K562 (cell line): Measurements from ENCODE around the gene MIEF1. TPM values are rescaled to one million over a fixed set of nuclear protein-coding genes. Genes with fewer than 3 reads are reported as not detected.
A peak's percentile ranks its signal among the peaks of the same experiment; 100 is the strongest.

Experiments used
- CBX5 ChIP-seq: IDR thresholded peaks from 2 replicates; pipeline ENCODE4 v1.6.1; 2014; ENCODE audit warnings: low read depth, borderline replicate concordance
- CLOCK ChIP-seq: fragments of 250-450 bp; sonication (Bioruptor Pico); IDR thresholded peaks from 2 replicates; pipeline ENCODE4 v1.4.0; 2020; ENCODE audit warnings: mild to moderate bottlenecking, moderate library complexity, borderline replicate concordance
- CTCF ChIP-seq, 3 experiments: IDR thresholded peaks in 2 of 3; conservative IDR thresholded peaks in 1 of 3; 2 replicates each; pipeline ENCODE4 v1.5.1; 2011 to 2012; ENCODE audit warnings: low read length in 3 of 3, mild to moderate bottlenecking in 3 of 3, control low read depth in 2 of 3, improper control_type of control experiment in 1 of 3, inconsistent platforms in 1 of 3, low read depth in 1 of 3, mixed read lengths in 1 of 3, moderate library complexity in 1 of 3; ENCODE audit not compliant: insufficient read depth in 2 of 3
- DMBX1 ChIP-seq: fragments of 250-450 bp; sonication (Bioruptor Pico); IDR thresholded peaks from 2 replicates; pipeline ENCODE4 v1.8.0; 2022; ENCODE audit warnings: inconsistent platforms, mild to moderate bottlenecking, moderate library complexity, borderline replicate concordance
- EZH2 ChIP-seq: IDR thresholded peaks from 2 replicates; pipeline ENCODE4 v1.6.1; 2012; ENCODE audit warnings: low read depth, mild to moderate bottlenecking, inconsistent platforms, low read length, borderline replicate concordance
- FOXM1 ChIP-seq, 2 experiments: fragments of 450-650 bp in 1 of 2; sonication (generic) in 1 of 2; formaldehyde crosslinking in 1 of 2; IDR thresholded peaks; 2 replicates each; pipeline versions ENCODE4 v1.6.1 to v1.9.0; 2017 to 2022; ENCODE audit warnings: low read depth in 2 of 2, mild to moderate bottlenecking in 2 of 2, missing genetic modification reagents in 1 of 2, moderate library complexity in 1 of 2
- GABPB2 ChIP-seq: fragments of 250-450 bp; sonication (Bioruptor Pico); conservative IDR thresholded peaks from 2 replicates; pipeline ENCODE4 v1.5.1; 2021; ENCODE audit warnings: mild to moderate bottlenecking
- HOXB6 ChIP-seq: fragments of 250-450 bp; sonication (Bioruptor Pico); IDR thresholded peaks from 2 replicates; pipeline ENCODE4 v1.5.1; 2022; ENCODE audit warnings: mild to moderate bottlenecking, borderline replicate concordance
- MAZ ChIP-seq, 2 experiments: fragments of 450-650 bp in 1 of 2; sonication (generic) in 1 of 2; formaldehyde crosslinking; IDR thresholded peaks in 1 of 2; conservative IDR thresholded peaks in 1 of 2; 2 replicates each; pipeline versions ENCODE4 v1.4.0 to v1.5.0; 2020; ENCODE audit warnings: mild to moderate bottlenecking in 1 of 2, missing genetic modification reagents in 1 of 2
- RUNX1 ChIP-seq: sonication (generic); IDR thresholded peaks from 2 replicates; pipeline ENCODE4 v1.6.1; 2016; ENCODE audit warnings: antibody characterized with exemption, low read depth
- SIRT6 ChIP-seq: IDR thresholded peaks from one replicate; pipeline ENCODE4 v1.6.1; 2012; ENCODE audit warnings: low read depth, mild to moderate bottlenecking, control low read depth, inconsistent platforms, low read length, moderate library complexity
- TEAD1 ChIP-seq, 2 experiments: fragments of 450-650 bp in 1 of 2; sonication (generic) in 1 of 2; formaldehyde crosslinking; IDR thresholded peaks; 2 replicates each; pipeline versions ENCODE4 v1.4.0 to v1.8.0; 2020 to 2022; ENCODE audit warnings: mild to moderate bottlenecking in 2 of 2, missing genetic modification reagents in 1 of 2
- TEAD4 ChIP-seq, 2 experiments: sonication (generic) in 1 of 2; formaldehyde crosslinking in 1 of 2; IDR thresholded peaks; 2 replicates each; pipeline versions ENCODE4 v1.6.1 to v1.8.0; 2012 to 2022; ENCODE audit warnings: borderline replicate concordance in 1 of 2, inconsistent platforms in 1 of 2, low read length in 1 of 2, mild to moderate bottlenecking in 1 of 2, missing genetic modification reagents in 1 of 2
- ZBTB7A ChIP-seq: IDR thresholded peaks from 2 replicates; pipeline ENCODE4 v1.6.1; 2011; ENCODE audit warnings: low read depth, mild to moderate bottlenecking, low read length, moderate library complexity, borderline replicate concordance; ENCODE audit not compliant: control insufficient read depth
- ZBTB8A ChIP-seq: fragments of 450-650 bp; IDR thresholded peaks from 2 replicates; pipeline ENCODE4 v1.6.1; 2018; ENCODE audit warnings: mild to moderate bottlenecking, moderate library complexity; ENCODE audit not compliant: partially characterized antibody
- ZFP1 ChIP-seq: fragments of 450-650 bp; formaldehyde crosslinking; IDR thresholded peaks from 2 replicates; pipeline ENCODE4 v1.4.0; 2020; ENCODE audit warnings: mild to moderate bottlenecking, mixed read lengths
- ZNF280B ChIP-seq: fragments of 250-450 bp; sonication (Bioruptor Pico); IDR thresholded peaks from 2 replicates; pipeline ENCODE4 v1.5.1; 2021; ENCODE audit warnings: mild to moderate bottlenecking
- ZNF347 ChIP-seq: fragments of 450-650 bp; formaldehyde crosslinking; IDR thresholded peaks from 2 replicates; pipeline ENCODE4 v1.4.0; 2020; ENCODE audit warnings: low read depth, mild to moderate bottlenecking, moderate library complexity
- polyA plus RNA-seq, 8 experiments: library from polyadenylated mRNA; depleted of rRNA in 4 of 8; stranded (reverse) in 5 of 8; unstranded in 3 of 8; fragments of >200 nt; fragmentation: Nextera tagmentation in 2 of 8; fragmentation: Illumina TruSeq in 1 of 8; extraction: Ambion mirVana in 2 of 8; extraction: Trizol in 1 of 8; gene quantifications; 2 replicates each; pipeline versions ENCODE4 v1.2.1 to v1.2.3, GENCODE V29; 2011 to 2014; ENCODE audit warnings: inconsistent platforms in 1 of 8, missing spikeins in 1 of 8
- total RNA-seq, 7 experiments: library from RNA; depleted of rRNA in 6 of 7; stranded (reverse); fragments of >200 nt in 6 of 7; fragmentation: Illumina TruSeq in 2 of 7; extraction: Trizol in 2 of 7; gene quantifications; 2 replicates each; pipeline versions ENCODE4 v1.2.1 to v1.2.3, GENCODE V29; 2011 to 2021; ENCODE audit warnings: low replicate concordance in 1 of 7
- TF ChIP-seq, protein P1 (sequence below): fragments of 450-650 bp; conservative IDR thresholded peaks from 2 replicates; pipeline ENCODE4 v1.6.1; 2016; ENCODE audit warnings: missing genetic modification characterization, low read depth, mild to moderate bottlenecking, missing compliant biosample characterization, moderate library complexity

Gene MIEF1
- total and polyA plus RNA-seq, 9 of the 15 experiments (the other 6 are each of a cell fraction or from before 2014, with no cell fraction given) = 10.9 to 51.8 (median 25.5) TPM

- TF ChIP-seq ZNF280B (no peak), CLOCK (no peak), SIRT6 (no peak), CBX5 (no peak), GABPB2 (CRISPR knock-in tag) (no peak), ZBTB7A (no peak), MAZ (CRISPR knock-in tag; conservative IDR thresholded peaks at IDR 0.05 in 1 of 2, IDR thresholded peaks at IDR 0.05 in 1 of 2) (no peak; a peak in 1 of 4 replicates), DMBX1 (CRISPR knock-in tag) (0 out of 2 replicates have a peak, but pooled peaks have one; percentile 4), FOXM1 (IDR thresholded peaks at IDR 0.05; ENCODE audit: low read depth) (peak; percentile 57), FOXM1 (CRISPR knock-in tag; IDR thresholded peaks at IDR 0.05; ENCODE audit: low read depth) (no peak), EZH2 (no peak), TEAD1 (CRISPR knock-in tag; IDR thresholded peaks at IDR 0.05) (0 out of 4 replicates have a peak, but pooled peaks of 1 of the 2 experiments have one; percentile 11), CTCF (IDR thresholded peaks at IDR 0.05 in 2 of 3, conservative IDR thresholded peaks at IDR 0.05 in 1 of 3; ENCODE audit: insufficient read depth in 2 of 3, low read depth in 1 of 3, low read length in 3 of 3) (no peak), HOXB6 (CRISPR knock-in tag) (no peak), RUNX1 (no peak), ZBTB8A (no peak), TEAD4 (IDR thresholded peaks at IDR 0.05; ENCODE audit: low read length) (0 out of 2 replicates have a peak, but pooled peaks have one; percentile 7), TEAD4 (CRISPR knock-in tag; IDR thresholded peaks at IDR 0.05; ENCODE audit: borderline replicate concordance) (no peak), ZNF347 (CRISPR knock-in tag) (no peak), ZFP1 (CRISPR knock-in tag) (no peak)
- TF ChIP-seq, protein P1, sequence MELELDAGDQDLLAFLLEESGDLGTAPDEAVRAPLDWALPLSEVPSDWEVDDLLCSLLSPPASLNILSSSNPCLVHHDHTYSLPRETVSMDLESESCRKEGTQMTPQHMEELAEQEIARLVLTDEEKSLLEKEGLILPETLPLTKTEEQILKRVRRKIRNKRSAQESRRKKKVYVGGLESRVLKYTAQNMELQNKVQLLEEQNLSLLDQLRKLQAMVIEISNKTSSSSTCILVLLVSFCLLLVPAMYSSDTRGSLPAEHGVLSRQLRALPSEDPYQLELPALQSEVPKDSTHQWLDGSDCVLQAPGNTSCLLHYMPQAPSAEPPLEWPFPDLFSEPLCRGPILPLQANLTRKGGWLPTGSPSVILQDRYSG = no peak
Measured at GRCh38 chr22:39518996-39519680, 17.0 kb downstream of the MIEF1 start (continued).
